Activated CD4-positive, alpha-beta memory T cell treated with anti-CD3 and anti-CD28 coated beads for 36 hours (primary cell): ENCODE measurements around the gene TSPAN3. TPM values are rescaled to one million over a fixed set of nuclear protein-coding genes. Genes with fewer than 3 reads are reported as not detected.

Experiments
- CTCF ChIA-PET: fragments of 350-600 bp; sonication (Branson Sonifier 250); formaldehyde crosslinking; loops from one replicate; lab custom pipeline; 2021; ENCODE audit warnings: antibody characterized with exemption, inconsistent platforms; lab: Charles Lee
- POLR2A ChIA-PET: fragments of 350-600 bp; sonication (Branson Sonifier 250); formaldehyde crosslinking; loops from one replicate; lab custom pipeline; 2021; ENCODE audit warnings: antibody characterized with exemption; lab: Charles Lee
- DNase-seq: peaks from one replicate; pipeline ENCODE4 v3.0.0-alpha.2; 2020
- H3K27ac Mint-ChIP-seq: one replicate; pipeline ENCODE4 v1.8.0; 2021; ENCODE audit warnings: mixed read lengths
- H3K27me3 Mint-ChIP-seq: one replicate; pipeline ENCODE4 v1.8.0; 2021; ENCODE audit warnings: mixed read lengths
- H3K36me3 Mint-ChIP-seq: one replicate; pipeline ENCODE4 v1.8.0; 2021; ENCODE audit warnings: mixed read lengths
- H3K4me1 Mint-ChIP-seq: one replicate; pipeline ENCODE4 v1.8.0; 2021; ENCODE audit warnings: low read depth, mixed read lengths
- H3K4me3 Mint-ChIP-seq: one replicate; pipeline ENCODE4 v1.8.0; 2021; ENCODE audit warnings: mild to moderate bottlenecking, mixed read lengths
- H3K9me3 Mint-ChIP-seq: one replicate; pipeline ENCODE4 v1.8.0; 2021; ENCODE audit warnings: mixed read lengths
- intact Hi-C: fragments of 100-400 bp; cut with micrococcal nuclease; formaldehyde crosslinking; loops from one replicate; pipeline ENCODE4 v1.15.1; 2023
- total RNA-seq, 2 experiments: library from RNA; stranded (reverse); gene quantifications; one replicate each; pipeline ENCODE4 v1.2.3, GENCODE V29; 2021

TSPAN3 gene
- total RNA-seq, 2 experiments from 2014 or later = 28.9 to 29.1 TPM

GRCh38 chr15:77083381-77084160 is 12.7 kb upstream of the TSPAN3 start:
- H3K4me1 Mint-ChIP-seq = peaks cover 31% of the 10 kb centered on the region
- POLR2A ChIA-PET = no interaction called here
- intact Hi-C loops = no loop called here
- no peaks in the 10 kb centered on the region for H3K9me3 Mint-ChIP-seq
- H3K27ac Mint-ChIP-seq = no peak overlapping the region
- no peaks in the 10 kb centered on the region for H3K27me3 Mint-ChIP-seq
- CTCF ChIA-PET = no interaction called here
- H3K36me3 Mint-ChIP-seq = no peaks in the 10 kb centered on the region
- DNase-seq = peak; percentile 78
- peak overlapping the region; percentile 32 for H3K4me3 Mint-ChIP-seq

DNA sequence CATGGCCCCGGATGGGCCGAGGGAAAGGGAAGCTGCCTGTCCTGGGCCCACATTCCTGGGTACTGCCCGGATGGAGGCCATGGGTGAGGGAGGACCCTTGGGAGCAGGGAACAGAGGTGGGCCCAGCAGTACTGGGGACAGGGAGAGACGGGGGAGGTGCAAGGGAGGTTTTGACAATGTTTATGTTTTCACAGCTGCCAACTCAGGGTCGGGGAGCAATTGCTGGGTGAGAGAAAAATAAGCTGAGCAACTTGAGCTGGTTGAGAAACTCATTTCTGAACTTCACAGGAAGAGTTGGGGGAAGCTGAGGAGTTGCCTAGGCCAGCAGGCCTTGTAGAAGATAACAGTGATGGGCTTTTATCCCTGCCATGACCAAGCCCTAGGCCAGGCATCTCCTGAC is 11.1 kb upstream of the TSPAN3 start:
- peaks cover 31% of the 10 kb centered on the region for H3K4me1 Mint-ChIP-seq
- H3K27me3 Mint-ChIP-seq = peaks cover 2% of the 10 kb centered on the region
- no peak overlapping the region for H3K4me3 Mint-ChIP-seq
- intact Hi-C loops = no loop called here
- POLR2A ChIA-PET = interaction anchor here (1.0 kb wide), 1 partner anchor 11 kb away, joined by 3 read pairs; the partner anchor contains the start of gene TSPAN3
- no peak overlapping the region for H3K27ac Mint-ChIP-seq
- CTCF ChIA-PET = interaction anchor here (1.4 kb wide), 1 partner anchor 109 kb away, joined by 5 read pairs; no protein-coding TSS in a partner anchor
- no peaks in the 10 kb centered on the region for H3K9me3 Mint-ChIP-seq
- DNase-seq = no peak
- no peaks in the 10 kb centered on the region for H3K36me3 Mint-ChIP-seq

- H3K27me3 Mint-ChIP-seq = peaks cover 2% of the 10 kb centered on the region
- H3K4me3 Mint-ChIP-seq = no peak overlapping the region
- H3K36me3 Mint-ChIP-seq = no peaks in the 10 kb centered on the region
- intact Hi-C loops = no loop called here
- peaks cover 2% of the 10 kb centered on the region for H3K4me1 Mint-ChIP-seq
- ChIA-PET POLR2A (no interaction called here), CTCF (no interaction called here)
- H3K27ac Mint-ChIP-seq = no peak overlapping the region
- no peak for DNase-seq
- H3K9me3 Mint-ChIP-seq = no peaks in the 10 kb centered on the region
These were observed 5.5 kb upstream of the TSPAN3 start for GRCh38 chr15:77076323-77076915.

DNA sequence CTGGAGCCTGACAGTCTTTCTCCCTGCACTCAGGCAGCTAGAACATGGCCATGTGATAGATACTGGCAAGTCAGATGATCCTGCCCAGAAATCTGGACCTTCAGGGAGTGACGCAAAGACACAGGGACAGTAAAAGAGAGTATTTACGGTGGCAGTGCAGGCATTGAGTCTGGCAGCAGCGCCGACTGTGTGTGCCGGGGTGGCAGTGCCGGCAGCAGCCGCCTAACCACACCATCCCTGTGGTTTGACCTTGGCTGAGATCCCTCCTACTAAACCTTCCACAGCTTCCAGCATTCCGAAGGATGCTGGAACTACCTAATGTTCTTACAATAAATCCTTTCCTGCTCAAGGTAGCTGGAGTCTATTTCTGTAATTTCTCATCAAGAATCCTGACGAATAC is 4.6 kb upstream of the TSPAN3 start:
- Mint-ChIP-seq H3K4me3 (no peak overlapping the region), H3K36me3 (no peaks in the 10 kb centered on the region), H3K27ac (no peak overlapping the region), H3K4me1 (peaks cover 6% of the 10 kb centered on the region), H3K27me3 (peaks cover 2% of the 10 kb centered on the region), H3K9me3 (no peaks in the 10 kb centered on the region)
- CTCF ChIA-PET = no interaction called here
- intact Hi-C loops = no loop called here
- POLR2A ChIA-PET = no interaction called here
- no peak for DNase-seq

GRCh38 chr15:77074350-77074749 is 3.4 kb upstream of the TSPAN3 start:
- ChIA-PET POLR2A (no interaction called here), CTCF (interaction anchor here (1.1 kb wide), 1 partner anchor 101 kb away, joined by 3 read pairs; no protein-coding TSS in a partner anchor)
- Mint-ChIP-seq H3K9me3 (no peaks in the 10 kb centered on the region), H3K4me1 (peaks cover 12% of the 10 kb centered on the region), H3K27me3 (peaks cover 2% of the 10 kb centered on the region), H3K4me3 (no peak overlapping the region), H3K36me3 (no peaks in the 10 kb centered on the region), H3K27ac (no peak overlapping the region)
- DNase-seq = no peak
- intact Hi-C loops = no loop called here

DNA sequence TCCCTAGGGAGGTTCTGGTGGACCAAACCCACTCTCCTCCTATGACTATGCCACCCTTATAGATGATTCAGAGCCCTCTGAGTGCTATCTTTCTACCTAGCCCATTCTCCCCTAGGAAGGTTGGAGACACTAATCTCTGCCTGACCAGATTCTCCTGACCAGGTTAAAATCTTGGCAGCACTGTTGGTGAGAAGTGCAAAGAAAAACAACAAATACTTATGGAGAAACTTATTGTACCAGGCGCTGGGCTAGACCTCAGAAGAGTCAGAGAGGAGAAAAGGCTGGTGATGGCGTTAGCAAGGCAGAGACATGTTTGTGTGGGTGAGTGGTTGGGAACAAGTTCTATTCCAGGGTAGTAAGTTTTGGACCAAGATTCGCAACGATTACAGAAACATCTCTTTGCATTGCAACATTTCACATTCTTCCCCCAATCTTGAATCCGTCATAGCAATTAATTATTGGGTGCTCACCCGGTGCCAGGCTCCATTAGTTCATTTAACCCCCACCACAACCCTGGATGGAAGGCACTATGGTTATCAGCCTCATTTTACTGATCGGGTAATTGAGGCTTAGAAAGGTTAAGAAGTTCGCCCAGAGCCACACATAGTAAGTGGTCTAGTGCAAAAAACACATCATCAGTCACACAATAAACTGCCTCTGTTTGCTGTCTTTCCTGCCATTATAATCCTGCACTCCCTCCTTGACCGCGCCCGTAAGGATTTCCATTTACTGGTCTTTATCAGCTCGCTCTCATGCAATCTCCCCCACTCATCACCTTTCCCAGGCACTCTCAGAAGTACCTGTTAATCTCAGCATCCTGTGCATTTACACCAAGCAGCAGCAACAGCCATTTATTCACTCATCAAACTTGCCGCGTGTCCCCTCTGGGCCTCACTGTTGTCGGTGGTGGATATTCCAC is 655 bp upstream of the TSPAN3 start:
- DNase-seq = no peak
- ChIA-PET CTCF (interaction anchor here (1.0 kb wide), 1 partner anchor 98 kb away, joined by 3 read pairs; no protein-coding TSS in a partner anchor), POLR2A (interaction anchor here (0.6 to 1.0 kb wide), 4 partner anchors 11 to 79 kb away, joined by 3 to 4 read pairs (median 3); no protein-coding TSS in a partner anchor)
- no peaks in the 10 kb centered on the region for H3K27me3 Mint-ChIP-seq
- H3K9me3 Mint-ChIP-seq = no peaks in the 10 kb centered on the region
- H3K27ac Mint-ChIP-seq = no peak overlapping the region
- H3K4me1 Mint-ChIP-seq = peaks cover 31% of the 10 kb centered on the region
- no peaks in the 10 kb centered on the region for H3K36me3 Mint-ChIP-seq
- intact Hi-C loops = loop anchor here (1.0 kb wide), 1 partner anchor 349 kb away; the partner anchor contains the start of genes HMG20A and PEAK1
- H3K4me3 Mint-ChIP-seq = peak overlapping the region; percentile 70

GRCh38 chr15:77070180-77070494 is 772 bp downstream of the TSPAN3 start:
- no peaks in the 10 kb centered on the region for H3K9me3 Mint-ChIP-seq
- CTCF ChIA-PET = no interaction called here
- POLR2A ChIA-PET = interaction anchor here (1.0 kb wide), 1 partner anchor 360 kb away, joined by 3 read pairs; no protein-coding TSS in a partner anchor
- H3K4me1 Mint-ChIP-seq = peaks cover 31% of the 10 kb centered on the region
- no peaks in the 10 kb centered on the region for H3K27me3 Mint-ChIP-seq
- no peaks in the 10 kb centered on the region for H3K36me3 Mint-ChIP-seq
- peak overlapping the region; percentile 76 for H3K4me3 Mint-ChIP-seq
- DNase-seq = no peak
- no peak overlapping the region for H3K27ac Mint-ChIP-seq
- intact Hi-C loops = no loop called here

DNA sequence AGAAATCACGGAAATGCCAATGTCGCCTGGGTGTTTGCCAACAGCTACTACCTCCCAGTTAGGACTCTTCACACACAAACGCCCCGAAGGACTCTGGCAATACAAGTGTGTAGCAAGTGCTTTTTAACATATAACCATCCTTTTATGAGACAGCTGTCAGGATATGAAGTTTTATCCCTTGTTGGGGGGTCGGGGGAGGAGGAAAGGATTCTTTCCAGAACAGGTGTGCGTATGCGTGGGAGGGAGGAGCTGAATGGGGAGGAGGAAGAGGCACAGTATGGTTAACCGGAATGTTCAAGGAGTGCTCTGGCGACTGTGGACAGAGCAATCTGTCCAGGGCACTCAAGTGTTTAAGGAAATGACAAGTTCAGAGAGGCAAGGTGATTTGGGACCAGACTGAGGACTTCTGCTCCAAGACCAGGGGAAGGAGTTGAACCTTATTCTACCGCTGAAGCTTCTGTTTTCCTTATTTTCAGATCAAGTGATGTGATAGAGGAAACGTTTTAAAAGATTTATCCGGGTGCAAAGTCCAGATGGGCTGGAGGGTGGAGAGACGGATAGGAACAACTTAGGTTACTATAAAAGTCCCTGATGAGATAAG is 1.3 kb downstream of the TSPAN3 start:
- POLR2A ChIA-PET = interaction anchor here (1.0 kb wide), 1 partner anchor 361 kb away, joined by 3 read pairs; no protein-coding TSS in a partner anchor
- Mint-ChIP-seq H3K27ac (no peak overlapping the region), H3K9me3 (no peaks in the 10 kb centered on the region), H3K27me3 (no peaks in the 10 kb centered on the region), H3K4me3 (peak overlapping the region; percentile 76), H3K36me3 (no peaks in the 10 kb centered on the region), H3K4me1 (peaks cover 33% of the 10 kb centered on the region)
- intact Hi-C loops = no loop called here
- DNase-seq = no peak
- CTCF ChIA-PET = no interaction called here

DNA sequence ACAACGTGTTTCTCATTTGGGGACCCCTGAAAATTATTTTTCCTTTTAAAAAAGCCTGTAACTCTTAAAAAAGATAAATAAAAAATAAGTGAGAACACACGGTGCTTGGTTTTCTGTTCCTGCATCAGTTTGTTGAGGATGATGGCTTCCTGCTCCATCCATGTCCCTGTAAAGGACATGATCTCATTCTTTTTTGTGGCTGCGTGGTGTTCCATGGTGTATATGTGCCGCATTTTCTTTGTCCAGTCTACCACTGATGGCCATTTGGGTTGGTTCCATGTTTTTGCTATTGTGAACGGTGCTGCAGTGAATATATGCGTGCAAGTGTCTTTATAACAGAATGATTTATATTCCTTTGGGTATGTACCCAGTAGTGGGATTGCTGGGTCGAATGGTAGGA is 2.3 kb downstream of the TSPAN3 start:
- H3K27me3 Mint-ChIP-seq = no peaks in the 10 kb centered on the region

DNA sequence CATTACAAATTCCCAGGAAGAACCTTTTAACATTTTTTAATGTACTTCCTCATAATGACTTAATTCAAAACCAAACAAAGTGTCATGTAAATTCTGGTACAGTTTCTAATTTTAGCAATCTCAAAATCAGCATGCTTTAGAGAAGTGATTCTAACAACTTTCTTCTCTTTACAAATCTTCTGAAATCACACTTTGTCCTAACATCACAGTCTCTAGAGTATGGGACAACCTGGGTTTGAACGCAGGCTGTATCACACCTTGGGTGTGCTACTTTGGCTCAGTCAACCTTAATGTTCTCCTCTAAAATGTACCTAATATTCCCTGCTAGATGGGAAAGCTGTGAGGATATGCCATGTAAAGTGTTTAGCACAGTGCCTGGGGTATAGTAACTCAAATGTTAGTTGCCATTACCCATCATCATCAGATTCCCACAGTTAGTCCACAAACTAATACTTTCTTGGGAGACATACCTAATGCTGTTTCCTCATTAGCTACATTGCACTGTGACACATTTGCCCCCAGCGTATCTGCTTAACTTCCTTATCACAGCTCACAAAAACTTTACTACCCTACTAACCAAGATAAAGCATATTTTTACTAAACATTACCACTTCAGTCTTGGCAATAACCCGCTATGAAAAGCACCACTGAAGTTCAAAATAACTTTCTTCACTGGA is 3.1 kb downstream of the TSPAN3 start:
- intact Hi-C loops = no loop called here
- DNase-seq = no peak
- H3K4me3 Mint-ChIP-seq = no peak overlapping the region

More for the DNA sequence above, 2.3 kb downstream of the TSPAN3 start:
- Mint-ChIP-seq H3K4me3 (no peak overlapping the region), H3K4me1 (peaks cover 36% of the 10 kb centered on the region), H3K9me3 (no peaks in the 10 kb centered on the region), H3K27ac (no peak overlapping the region), H3K36me3 (no peaks in the 10 kb centered on the region)
- intact Hi-C loops = no loop called here
- no peak for DNase-seq
- ChIA-PET CTCF (interaction anchor here (1.3 kb wide), 1 partner anchor 95 kb away, joined by 4 read pairs; no protein-coding TSS in a partner anchor), POLR2A (no interaction called here)

More for the DNA sequence above, 3.1 kb downstream of the TSPAN3 start:
- H3K4me1 Mint-ChIP-seq = peaks cover 38% of the 10 kb centered on the region
- no peaks in the 10 kb centered on the region for H3K36me3 Mint-ChIP-seq
- H3K9me3 Mint-ChIP-seq = no peaks in the 10 kb centered on the region
- POLR2A ChIA-PET = no interaction called here
- H3K27ac Mint-ChIP-seq = no peak overlapping the region
- no peaks in the 10 kb centered on the region for H3K27me3 Mint-ChIP-seq
- CTCF ChIA-PET = interaction anchor here (1.3 kb wide), 1 partner anchor 94 kb away, joined by 4 read pairs; no protein-coding TSS in a partner anchor
